Heart left ventricle (tissue), 16 donors: ENCODE results near the gene IL23A. TPM values are rescaled to one million over a fixed set of nuclear protein-coding genes. Genes with fewer than 3 reads are reported as not detected.

Source experiments
- ATAC-seq, 4 donors: fragments of 200-7000 bp; cut with Tn5 transposase; one replicate each; pipeline ENCODE4 v1.9.1; 2020 to 2022; ENCODE audit warnings: moderate library complexity in 4 of 4, mild to moderate bottlenecking in 3 of 4, moderate number of reproducible peaks in 1 of 4
- DNase-seq, 5 donors: peaks; one replicate each; pipeline ENCODE4 v3.0.0-alpha.2; 2020
- H3K27ac ChIP-seq, 12 donors: fragments of 200-600 bp; sonication (generic) in 4 of 12; one replicate each; pipeline versions ENCODE4 v1.5.0 to v1.8.0; 2016 to 2022; ENCODE audit warnings: mild to moderate bottlenecking in 2 of 12
- H3K27me3 ChIP-seq, 9 donors: fragments of 200-600 bp; sonication (generic) in 2 of 9; one replicate each; pipeline versions ENCODE4 v1.5.1 to v1.8.0; 2016 to 2022; ENCODE audit warnings: mild to moderate bottlenecking in 3 of 9
- H3K36me3 ChIP-seq, 9 donors: fragments of 200-600 bp; sonication (generic) in 2 of 9; one replicate each; pipeline versions ENCODE4 v1.5.0 to v1.8.0; 2018 to 2022; ENCODE audit warnings: mild to moderate bottlenecking in 2 of 9
- H3K4me1 ChIP-seq, 12 donors: fragments of 200-600 bp; sonication (generic) in 4 of 12; one replicate each; pipeline versions ENCODE4 v1.5.0 to v1.8.0; 2016 to 2022; ENCODE audit warnings: mild to moderate bottlenecking in 3 of 12
- H3K4me3 ChIP-seq, 12 donors: fragments of 200-600 bp; sonication (generic) in 4 of 12; one replicate each; pipeline versions ENCODE4 v1.5.0 to v1.8.0; 2017 to 2022; ENCODE audit warnings: mild to moderate bottlenecking in 9 of 12, moderate library complexity in 4 of 12
- H3K9me3 ChIP-seq, 12 donors: fragments of 200-600 bp; sonication (generic) in 4 of 12; one replicate each; pipeline versions ENCODE4 v1.5.0 to v1.8.0; 2016 to 2022; ENCODE audit warnings: mild to moderate bottlenecking in 1 of 12
- CTCF ChIP-seq, 12 donors: fragments of 200-600 bp; sonication (generic) in 4 of 12; IDR thresholded peaks; one replicate each; pipeline versions ENCODE4 v1.5.0 to v1.8.0; 2018 to 2022; ENCODE audit warnings: antibody characterized with exemption in 12 of 12, mild to moderate bottlenecking in 5 of 12
- POLR2A ChIP-seq, 2 donors: fragments of 450-650 bp; IDR thresholded peaks; one replicate each; pipeline ENCODE4 v1.6.1; 2017; ENCODE audit warnings: antibody characterized with exemption in 2 of 2, mild to moderate bottlenecking in 2 of 2, moderate library complexity in 2 of 2
- WGBS, 4 donors: extraction: QIAGEN DNeasy Blood & Tissue Kit in 2 of 4; methylation state at CpG; one replicate each; pipeline versions ENCODE4 v1.1.5 to v1.1.7; 2013 to 2018; 5-methylcytosine and 5-hydroxymethylcytosine counted together
- intact Hi-C, 10 donors: fragments of 100-400 bp; cut with DNase I; formaldehyde crosslinking; loops; one replicate each; pipeline versions ENCODE4 v1.11.1 to v1.14.2; 2022
- polyA plus RNA-seq, 2 donors: library from polyadenylated mRNA; stranded (reverse); fragments of 200-250 nt; gene quantifications; one replicate each; pipeline ENCODE4 v1.2.3, GENCODE V29; 2013
- total RNA-seq, 9 donors: library from RNA; depleted of rRNA in 2 of 9; stranded (reverse); fragments of >200 nt in 2 of 9; fragmentation: NEBNext Ultra II Directional in 3 of 9; extraction: Animal tissue kit (Norgen Biotek cat#: 25700) in 3 of 9; gene quantifications; one replicate each; pipeline versions ENCODE4 v1.1.0 to v1.2.4, GENCODE V29; 2016 to 2023
- donor health status: ischemic (EF 13 %, LVEDD 7.1; RV severe dilation, severe dysfunction).
- donor health status: healthy with polysubstance abuse.
- donor health status: DM: no; HTN: yes; CAD: no.
- donor health status: DM: no; HTN: no; CAD: no.
- donor health status: ischemic (EF 25% LVEDD 6.9; RV normal size, moderate dysfunction).
- donor health status: ischemic (EF 25% LVEDD 5.7; RV mildly dilated, moderate dysfunction).
- donor health status: healthy.
- donor health status: DM: yes; HTN: yes; CAD: no.
- donor health status: ischemic (EF 35%, LVEDD 5.7; RV mildly dilated, moderate dysfunction).
- donor health status: nonischemic (EF 11% LVEDD 7.7; RV severe dilation, severe dysfunction).
- donor health status: DM: yes; HTN: yes; CAD: no.
- donor health status: PGD.
- donor health status: ischemic (EF 29% LVEDD 5.4; RV normal size, mild dysfunction).
- donor health status: nonischemic (EF 23%, LVEDD 6.1; RV moderate dilation, normal function).

The IL23A gene
- total and polyA plus RNA-seq, 11 donors: 0.29 to 0.69 TPM; not detected in 9

- intact Hi-C loops: no loop called here
- H3K36me3 ChIP-seq: no peaks in the 10 kb centered on the region
- WGBS, 4 donors: 45 to 56% (median 51%) methylated on average over 7 of the region's 7 CpGs
- H3K27ac ChIP-seq: no peak overlapping the region
- TF ChIP-seq CTCF (IDR thresholded peaks at IDR 0.05): no peak
- TF ChIP-seq POLR2A (IDR thresholded peaks at IDR 0.05): no peak
- ATAC-seq (no peak), DNase-seq (no peak)
- H3K27me3 ChIP-seq: no peaks in the 10 kb centered on the region
- H3K4me3 ChIP-seq: no peak overlapping the region
- no peaks in the 10 kb centered on the region for H3K4me1 ChIP-seq
- H3K9me3 ChIP-seq: peaks cover 0 to 5% (median 0%) of the 10 kb centered on the region in 12 donors
Measured at GRCh38 chr12:56387152-56387736, 48.6 kb downstream of the IL23A start.

DNA sequence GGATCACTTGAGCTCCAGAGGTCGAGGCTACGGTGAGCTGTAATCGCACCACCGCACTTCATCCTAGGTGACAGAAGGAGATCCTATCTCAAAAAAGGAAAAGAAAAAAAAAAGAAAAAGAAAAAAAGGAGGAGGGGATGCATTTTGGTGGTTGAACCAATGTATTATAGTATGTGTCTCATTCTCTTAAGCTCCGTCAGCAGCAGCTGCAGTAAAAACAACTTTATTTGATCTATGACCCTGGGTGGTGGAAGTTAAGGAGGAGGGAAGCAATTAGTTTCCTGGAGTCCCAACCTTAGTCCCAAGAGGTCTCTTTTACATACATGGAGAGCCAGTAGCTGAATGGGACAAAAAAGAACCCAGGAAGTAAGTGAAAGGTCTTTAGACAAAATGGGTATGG is 50.7 kb downstream of the IL23A start:
- H3K36me3 ChIP-seq: no peaks in the 10 kb centered on the region
- DNase-seq (no peak), ATAC-seq (no peak)
- 58 to 81% (median 71%) methylated on average over 5 of the region's 5 CpGs for WGBS, 4 donors
- H3K27me3 ChIP-seq: no peaks in the 10 kb centered on the region
- H3K4me1 ChIP-seq: no peaks in the 10 kb centered on the region
- H3K4me3 ChIP-seq: no peak overlapping the region
- intact Hi-C loops: no loop called here
- H3K9me3 ChIP-seq: peaks cover 0 to 10% (median 0%) of the 10 kb centered on the region in 12 donors
- TF ChIP-seq POLR2A (IDR thresholded peaks at IDR 0.05): no peak
- no peak for TF ChIP-seq CTCF (IDR thresholded peaks at IDR 0.05)
- H3K27ac ChIP-seq: no peak overlapping the region

Other genes with a start within 250 kb of the IL23A start
- 100 to 1,000 TPM in 1 of 9 donors, 10 to 100 TPM in 8; 66.0 to 105 (median 72.4) TPM for gene PA2G4, start 234.3 kb upstream of the IL23A start, total RNA-seq
- 100 to 1,000 TPM in 1 of 2 donors, 10 to 100 TPM in 1; 62.4 to 187 TPM for gene PA2G4, start 234.3 kb upstream of the IL23A start, polyA plus RNA-seq
- 1,000 to 10,000 TPM in 8 of 9 donors, 100 to 1,000 TPM in 1; 533 to 2,381 (median 1,999) TPM for gene RPL41, start 222.3 kb upstream of the IL23A start, total RNA-seq
- 1,000 to 10,000 TPM in 1 of 2 donors, 100 to 1,000 TPM in 1; 752 to 4,466 TPM for gene RPL41, start 222.3 kb upstream of the IL23A start, polyA plus RNA-seq
- 1 to 10 TPM; 2.7 to 6.4 (median 4.9) TPM for gene ZC3H10, start 220.6 kb upstream of the IL23A start, total RNA-seq
- 1 to 10 TPM; 3.5 to 3.9 TPM for gene ZC3H10, start 220.6 kb upstream of the IL23A start, polyA plus RNA-seq
- 10 to 100 TPM; 26.8 to 81.1 (median 43.4) TPM for gene ESYT1, start 210.6 kb upstream of the IL23A start, total RNA-seq
- 10 to 100 TPM; 17.0 to 67.3 TPM for gene ESYT1, start 210.6 kb upstream of the IL23A start, polyA plus RNA-seq
- 10 to 100 TPM; 30.1 to 55.2 (median 41.1) TPM for gene MYL6B, start 186.3 kb upstream of the IL23A start, total RNA-seq
- gene MYL6B, start 186.3 kb upstream of the IL23A start, polyA plus RNA-seq: 10 to 100 TPM; 27.5 to 65.9 TPM
- gene MYL6, start 180.5 kb upstream of the IL23A start, total RNA-seq: 100 to 1,000 TPM; 355 to 949 (median 613) TPM
- 1,000 to 10,000 TPM in 1 of 2 donors, 100 to 1,000 TPM in 1; 745 to 1,383 TPM for gene MYL6, start 180.5 kb upstream of the IL23A start, polyA plus RNA-seq
- 10 to 100 TPM; 48.6 to 83.5 (median 66.2) TPM for gene SMARCC2, start 149.4 kb upstream of the IL23A start, total RNA-seq
- 10 to 100 TPM; 21.4 to 27.6 TPM for gene SMARCC2, start 149.4 kb upstream of the IL23A start, polyA plus RNA-seq
- 10 to 100 TPM; 41.7 to 84.0 (median 53.3) TPM for gene RNF41, start 117.0 kb upstream of the IL23A start, total RNA-seq
- 10 to 100 TPM; 10.6 to 62.4 TPM for gene RNF41, start 117.0 kb upstream of the IL23A start, polyA plus RNA-seq
- 10 to 100 TPM; 18.0 to 27.4 (median 20.7) TPM for gene NABP2, start 114.5 kb upstream of the IL23A start, total RNA-seq
- gene NABP2, start 114.5 kb upstream of the IL23A start, polyA plus RNA-seq: 10 to 100 TPM; 14.8 to 30.1 TPM
- not detected for gene SLC39A5, start 108.8 kb upstream of the IL23A start, total RNA-seq
- gene SLC39A5, start 108.8 kb upstream of the IL23A start, polyA plus RNA-seq: under 1 TPM in 1 of 2 donors, not detected in 1; 0.12 TPM
- gene ANKRD52, start 80.5 kb upstream of the IL23A start, total RNA-seq: 10 to 100 TPM; 19.3 to 40.6 (median 28.0) TPM
- gene ANKRD52, start 80.5 kb upstream of the IL23A start, polyA plus RNA-seq: 10 to 100 TPM; 12.2 to 36.7 TPM
- gene COQ10A, start 71.9 kb upstream of the IL23A start, total RNA-seq: 100 to 1,000 TPM in 7 of 9 donors, 10 to 100 TPM in 2; 45.7 to 250 (median 129) TPM
- gene COQ10A, start 71.9 kb upstream of the IL23A start, polyA plus RNA-seq: 100 to 1,000 TPM in 1 of 2 donors, 10 to 100 TPM in 1; 89.2 to 249 TPM
- gene CS, start 38.6 kb upstream of the IL23A start, total RNA-seq: 100 to 1,000 TPM; 489 to 866 (median 662) TPM
- 100 to 1,000 TPM; 165 to 291 TPM for gene CS, start 38.6 kb upstream of the IL23A start, polyA plus RNA-seq
- gene CNPY2, start 22.9 kb upstream of the IL23A start, total RNA-seq: 10 to 100 TPM; 26.8 to 61.0 (median 35.6) TPM
- 10 to 100 TPM; 64.2 to 67.3 TPM for gene CNPY2, start 22.9 kb upstream of the IL23A start, polyA plus RNA-seq
- gene PAN2, start 4.9 kb upstream of the IL23A start, total RNA-seq: 10 to 100 TPM; 12.3 to 43.8 (median 38.2) TPM
- 10 to 100 TPM; 15.1 to 44.7 TPM for gene PAN2, start 4.9 kb upstream of the IL23A start, polyA plus RNA-seq
- gene STAT2, start 21.2 kb downstream of the IL23A start, total RNA-seq: 100 to 1,000 TPM in 1 of 9 donors, 10 to 100 TPM in 8; 31.4 to 150 (median 37.1) TPM
- gene STAT2, start 21.2 kb downstream of the IL23A start, polyA plus RNA-seq: 10 to 100 TPM; 23.1 to 26.2 TPM
- gene APOF, start 24.0 kb downstream of the IL23A start, total RNA-seq: not detected
- gene APOF, start 24.0 kb downstream of the IL23A start, polyA plus RNA-seq: not detected
- 1 to 10 TPM; 1.1 to 7.3 (median 2.4) TPM for gene TIMELESS, start 110.5 kb downstream of the IL23A start, total RNA-seq
- 1 to 10 TPM; 1.5 to 4.1 TPM for gene TIMELESS, start 110.5 kb downstream of the IL23A start, polyA plus RNA-seq
- under 1 TPM in 2 of 9 donors, not detected in 7; 0.28 to 0.32 TPM for gene MIP, start 115.8 kb downstream of the IL23A start, total RNA-seq
- not detected for gene MIP, start 115.8 kb downstream of the IL23A start, polyA plus RNA-seq
- 1 to 10 TPM; 2.2 to 4.7 (median 3.0) TPM for gene SPRYD4, start 129.7 kb downstream of the IL23A start, total RNA-seq
- 1 to 10 TPM; 2.1 to 2.9 TPM for gene SPRYD4, start 129.7 kb downstream of the IL23A start, polyA plus RNA-seq
- 1 to 10 TPM in 4 of 9 donors, under 1 TPM in 5; 0.28 to 1.5 (median 0.82) TPM for gene GLS2, start 149.3 kb downstream of the IL23A start, total RNA-seq
- under 1 TPM; 0.33 to 0.50 TPM for gene GLS2, start 149.3 kb downstream of the IL23A start, polyA plus RNA-seq
- gene RBMS2, start 182.9 kb downstream of the IL23A start, total RNA-seq: 10 to 100 TPM; 15.8 to 37.3 (median 30.1) TPM
- 10 to 100 TPM in 1 of 2 donors, 1 to 10 TPM in 1; 8.8 to 13.3 TPM for gene RBMS2, start 182.9 kb downstream of the IL23A start, polyA plus RNA-seq